ENCODE data around the gene ADAM33.

The ADAM33 gene

GRCh38 chr20:3681931-3682781 is at the start of gene ADAM33:
Gene ADAM33, minus strand, starts transcription at chr20:3682010. Its CDS starts 6 bp downstream, at chr20:3682004.
- no peak for DNase-seq

DNA sequence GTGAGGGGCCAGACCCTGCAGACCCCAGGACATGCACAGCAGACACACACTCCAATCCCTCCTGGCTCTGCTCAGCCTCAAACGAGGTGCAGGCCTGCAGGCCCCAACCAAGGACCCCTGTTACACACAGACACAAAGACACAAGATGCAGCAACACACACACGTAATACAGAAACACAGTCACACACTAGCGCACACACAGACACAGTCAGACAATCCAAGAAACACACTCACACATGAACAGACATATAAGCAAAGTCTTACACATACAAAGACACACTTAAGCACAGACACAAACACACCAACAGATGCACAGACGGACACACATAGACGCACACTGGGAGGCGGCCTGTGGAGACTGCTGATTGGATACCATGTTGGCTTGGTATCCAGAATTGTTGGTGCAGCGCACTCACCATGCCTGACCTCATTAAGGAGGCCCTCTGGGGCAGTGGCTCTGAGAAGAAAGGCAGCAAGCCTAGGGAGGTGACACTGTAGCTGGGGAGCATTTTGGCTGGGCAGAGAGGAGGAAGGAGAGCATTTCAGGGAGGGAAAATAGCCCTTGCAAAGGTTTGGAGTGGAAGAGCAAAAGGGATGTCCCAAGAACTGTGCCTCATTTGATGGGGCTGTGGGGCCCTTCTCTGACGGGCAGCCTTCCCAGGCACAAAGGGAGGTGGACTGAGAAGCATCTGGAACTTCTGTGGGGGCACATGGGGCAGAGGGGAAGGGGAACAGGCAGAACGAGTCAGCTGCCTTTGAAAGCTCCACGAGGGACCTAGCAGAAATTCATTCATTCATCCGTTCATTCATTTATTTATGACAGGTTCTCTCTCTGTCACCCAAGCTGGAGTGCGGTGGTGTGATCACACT is 49.2 kb upstream of the ADAM33 start:
- no peak for DNase-seq

DNA sequence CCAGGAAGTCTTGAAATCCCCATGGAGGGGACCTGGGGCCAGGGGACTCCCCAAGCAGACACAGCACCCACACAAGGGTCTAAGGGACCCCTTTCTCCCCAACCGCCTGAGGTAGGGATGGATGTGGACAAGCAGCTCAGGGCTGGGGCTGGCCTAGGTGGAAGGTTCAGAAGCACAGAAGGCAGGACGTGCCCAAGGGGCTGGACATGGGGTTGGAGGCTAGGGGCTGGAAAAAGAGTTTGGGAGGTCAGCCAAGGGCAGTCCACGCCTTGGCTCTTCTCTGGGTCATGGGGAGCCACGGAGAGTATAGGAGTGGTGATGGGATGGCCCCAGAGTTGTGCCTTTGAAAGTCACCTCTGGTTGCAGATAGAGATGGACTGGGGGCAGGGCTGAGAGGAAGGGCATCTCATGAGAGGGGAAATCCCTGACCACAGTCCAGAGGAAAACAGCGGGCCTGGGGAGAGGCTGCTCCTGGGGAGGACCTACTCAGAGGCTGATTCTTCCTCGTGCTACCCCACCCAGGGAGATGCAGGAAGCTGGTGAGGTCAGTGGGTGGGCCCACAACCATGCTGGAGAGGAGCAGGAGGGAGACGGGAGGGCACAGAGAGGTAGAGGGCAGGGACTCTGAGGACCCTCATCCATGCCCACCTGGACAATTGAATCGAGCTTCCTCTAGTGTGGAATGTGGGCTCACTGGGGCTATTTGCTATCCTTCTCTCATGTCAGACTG is 48.2 kb upstream of the ADAM33 start:
- DNase-seq: no peak

GRCh38 chr20:3729378-3729777 is 47.6 kb upstream of the ADAM33 start:
- DNase-seq: no peak

GRCh38 chr20:3728876-3729275 is 47.1 kb upstream of the ADAM33 start:
- DNase-seq: no peak

- no peak for DNase-seq
These were observed 46.5 kb upstream of the ADAM33 start for GRCh38 chr20:3728354-3728753.

DNA sequence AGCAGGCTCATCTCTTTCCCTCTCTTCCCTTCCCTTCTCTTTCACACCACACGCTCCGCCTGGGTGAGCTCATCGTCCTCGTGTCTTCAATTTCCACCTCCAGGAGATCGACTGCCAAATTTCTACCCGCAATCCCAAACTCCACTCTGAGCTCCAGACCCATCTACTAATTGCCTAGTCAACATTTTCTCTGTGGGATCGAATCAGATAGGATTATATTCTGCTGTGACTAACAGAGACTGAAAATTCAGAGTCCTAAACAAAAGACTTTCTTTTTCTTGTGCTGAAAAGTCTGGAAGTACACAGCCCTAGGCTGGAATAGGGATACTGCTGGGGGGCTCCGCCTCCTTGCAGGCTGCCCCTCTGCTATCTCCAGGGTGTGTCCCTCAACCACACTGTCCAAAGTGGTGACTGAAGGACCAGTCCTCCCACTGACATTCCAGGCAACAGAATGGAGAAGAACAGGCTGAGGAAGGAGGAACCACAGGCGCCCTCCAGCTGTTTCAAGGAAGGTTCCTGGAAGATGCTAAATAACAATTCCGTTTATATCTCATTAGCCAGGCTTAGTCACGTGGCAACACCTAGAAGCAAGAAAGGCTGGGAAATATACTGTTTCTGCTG is 45.7 kb upstream of the ADAM33 start:
- no peak for DNase-seq

- no peak for DNase-seq
These were observed 42.5 kb upstream of the ADAM33 start for GRCh38 chr20:3724356-3724755.

DNA sequence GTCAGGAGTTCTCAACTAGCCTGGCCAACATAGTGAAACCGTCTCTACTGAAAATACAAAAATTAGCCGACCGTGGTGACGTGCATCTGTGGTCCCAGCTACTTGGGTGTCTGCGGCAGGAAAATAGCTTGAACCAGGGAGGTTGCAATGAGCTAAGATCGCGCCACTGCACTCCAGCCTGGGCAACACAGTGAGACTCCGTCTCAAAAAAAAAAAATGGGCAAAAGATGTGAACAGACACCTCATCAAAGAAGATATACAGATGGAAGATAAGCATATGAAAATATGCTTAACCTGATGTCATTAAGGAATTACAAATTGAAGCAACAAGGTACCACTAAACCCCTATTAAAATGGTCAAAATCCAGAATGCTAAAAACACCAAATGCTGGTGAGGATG is 41.5 kb upstream of the ADAM33 start:
- no peak for DNase-seq

DNA sequence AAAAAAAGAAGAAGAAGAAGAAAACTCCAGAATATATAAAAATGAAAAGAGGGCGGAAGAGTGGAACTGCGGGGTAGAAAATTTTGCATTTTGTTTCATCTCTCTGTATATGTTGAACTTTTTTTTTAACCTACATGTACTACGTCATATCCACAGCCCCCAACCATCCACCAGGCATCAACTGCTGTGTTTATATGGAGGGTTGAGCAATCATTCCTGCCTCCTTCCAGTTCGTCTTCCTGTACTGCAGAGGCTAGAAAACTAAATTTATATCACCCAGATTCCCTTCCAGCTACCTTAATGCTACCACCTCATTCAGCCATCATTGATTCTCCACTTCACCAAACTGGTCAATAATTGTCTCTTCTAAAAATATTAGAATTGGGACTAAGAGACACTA is 40.1 kb upstream of the ADAM33 start:
- no peak for DNase-seq

DNA sequence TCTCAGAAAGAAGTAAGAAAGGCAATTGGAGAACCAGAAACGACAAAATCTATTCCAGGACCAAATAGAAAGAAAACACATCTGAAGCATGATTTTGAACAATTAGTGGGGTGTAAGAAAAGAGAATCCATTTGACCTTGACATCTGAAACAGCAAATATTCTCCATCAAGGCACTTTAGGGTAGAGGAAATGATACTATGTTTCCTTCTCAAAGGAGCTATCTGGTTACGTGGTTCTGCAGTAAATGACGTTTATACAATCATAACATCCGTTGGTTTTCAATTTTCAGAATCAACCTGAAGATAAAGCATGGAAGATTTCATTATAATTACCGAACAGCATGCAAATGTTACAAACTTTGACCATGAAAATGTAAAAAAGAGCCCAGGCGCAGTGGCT is 38.8 kb upstream of the ADAM33 start:
- DNase-seq: no peak

DNA sequence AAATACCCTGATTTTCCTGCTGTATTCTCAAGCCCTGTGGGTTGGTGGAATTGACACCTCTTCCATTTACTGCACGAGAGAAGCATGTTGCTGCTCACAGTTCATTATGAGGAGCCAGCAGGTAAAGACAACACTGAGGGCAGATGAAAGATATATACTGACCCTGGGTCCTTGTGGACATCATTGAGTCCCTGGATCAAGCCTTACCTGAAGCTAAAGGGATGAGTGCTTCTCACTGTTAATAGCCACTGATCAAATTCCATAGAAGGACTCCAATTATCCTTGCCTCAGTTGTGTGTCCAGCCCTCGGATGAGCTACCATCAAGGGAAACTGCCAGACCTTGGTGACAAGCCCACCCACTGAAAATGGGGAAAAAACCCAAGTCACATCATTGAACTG is 38.3 kb upstream of the ADAM33 start:
- no peak for DNase-seq

GRCh38 chr20:3719046-3719445 is 37.2 kb upstream of the ADAM33 start:
- DNase-seq: no peak

DNA sequence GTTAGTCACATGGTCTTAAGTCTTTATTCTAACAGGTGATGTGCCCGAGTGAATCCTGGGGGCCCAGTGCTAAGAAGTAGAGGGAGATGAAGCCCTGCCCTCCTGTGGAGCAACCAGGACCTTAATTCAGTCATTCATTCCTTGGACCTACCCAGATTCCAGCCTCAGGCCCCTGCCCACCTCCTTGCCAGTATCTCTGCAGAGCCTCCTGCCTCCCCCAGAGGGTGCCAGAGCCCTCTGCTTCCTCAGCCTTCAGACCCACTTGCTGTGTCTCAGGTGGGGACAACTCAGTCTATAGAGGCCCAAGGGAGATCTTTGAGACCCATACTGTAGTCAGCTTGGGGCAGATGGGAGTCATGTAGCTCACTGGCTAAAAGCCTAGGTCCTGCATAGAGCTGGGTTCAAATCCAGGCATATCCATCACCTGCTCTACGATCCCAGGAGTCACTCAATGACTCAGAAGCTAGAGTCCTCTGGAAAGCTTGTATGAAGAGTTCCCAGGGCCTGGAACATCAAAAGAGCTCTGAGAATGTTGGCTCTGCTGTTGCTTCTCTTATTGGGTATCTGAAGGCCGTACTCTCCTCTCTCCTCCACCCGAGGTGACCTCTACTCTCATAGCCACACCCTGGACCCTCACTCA is 34.5 kb upstream of the ADAM33 start:
- peak; percentile 42 for DNase-seq

DNA sequence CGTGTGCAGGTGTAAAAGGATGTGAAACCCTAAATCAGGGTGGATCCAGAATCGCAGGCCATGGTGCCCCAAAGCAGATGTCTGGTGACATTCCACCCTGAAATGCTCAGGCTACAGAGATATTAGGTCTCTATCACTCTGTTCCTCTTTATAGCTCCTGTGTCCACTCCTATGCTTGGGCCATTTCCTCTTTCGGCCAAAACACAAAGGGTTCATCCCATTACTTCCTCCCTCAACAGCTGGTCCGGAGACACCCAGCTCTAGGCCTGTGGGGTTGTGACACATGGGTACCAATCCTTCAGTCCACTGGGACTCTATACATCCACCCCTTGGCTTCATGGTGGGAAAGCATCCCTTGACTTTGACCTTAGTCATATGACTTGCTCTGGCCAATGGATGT is 32.3 kb upstream of the ADAM33 start:
- DNase-seq: no peak

DNA sequence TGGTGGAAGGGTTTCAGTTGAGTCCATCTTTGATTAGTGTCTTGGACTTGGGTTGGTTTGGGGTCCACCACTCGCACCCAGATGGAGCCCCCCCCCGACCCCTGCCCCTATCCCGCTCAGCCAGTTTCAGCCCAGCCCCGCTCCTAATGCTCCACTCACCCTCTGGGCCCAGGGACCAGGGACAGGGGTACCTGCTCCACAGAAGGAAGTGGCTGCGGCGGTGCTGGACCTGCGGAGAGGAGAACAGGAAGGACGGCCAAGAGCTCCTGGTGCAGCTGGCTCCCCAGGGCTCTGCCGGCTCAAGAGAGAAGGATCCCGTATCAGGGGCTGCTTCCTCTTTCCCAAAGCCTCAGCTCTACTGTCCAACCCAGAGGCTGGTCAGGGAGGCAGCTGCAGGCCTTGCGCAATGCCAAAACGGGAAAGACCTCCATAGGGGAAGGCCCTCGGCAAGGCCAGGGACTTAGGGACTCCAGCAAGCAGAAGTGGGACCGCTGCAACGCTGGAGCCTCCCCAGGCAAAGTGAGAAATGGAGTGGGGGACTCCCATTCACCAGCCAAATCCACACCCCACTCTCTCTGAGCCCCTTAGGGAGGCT is 30.6 kb upstream of the ADAM33 start, which contains the start of gene SIGLEC1:
TSS of gene SIGLEC1 (minus strand) at position 322 of the 595 bp plus-strand sequence. CDS start 5,472 bp downstream, outside the sequence.
- DNase-seq: no peak

- DNase-seq: no peak
These were observed 29.7 kb upstream of the ADAM33 start for GRCh38 chr20:3711484-3711941.

DNA sequence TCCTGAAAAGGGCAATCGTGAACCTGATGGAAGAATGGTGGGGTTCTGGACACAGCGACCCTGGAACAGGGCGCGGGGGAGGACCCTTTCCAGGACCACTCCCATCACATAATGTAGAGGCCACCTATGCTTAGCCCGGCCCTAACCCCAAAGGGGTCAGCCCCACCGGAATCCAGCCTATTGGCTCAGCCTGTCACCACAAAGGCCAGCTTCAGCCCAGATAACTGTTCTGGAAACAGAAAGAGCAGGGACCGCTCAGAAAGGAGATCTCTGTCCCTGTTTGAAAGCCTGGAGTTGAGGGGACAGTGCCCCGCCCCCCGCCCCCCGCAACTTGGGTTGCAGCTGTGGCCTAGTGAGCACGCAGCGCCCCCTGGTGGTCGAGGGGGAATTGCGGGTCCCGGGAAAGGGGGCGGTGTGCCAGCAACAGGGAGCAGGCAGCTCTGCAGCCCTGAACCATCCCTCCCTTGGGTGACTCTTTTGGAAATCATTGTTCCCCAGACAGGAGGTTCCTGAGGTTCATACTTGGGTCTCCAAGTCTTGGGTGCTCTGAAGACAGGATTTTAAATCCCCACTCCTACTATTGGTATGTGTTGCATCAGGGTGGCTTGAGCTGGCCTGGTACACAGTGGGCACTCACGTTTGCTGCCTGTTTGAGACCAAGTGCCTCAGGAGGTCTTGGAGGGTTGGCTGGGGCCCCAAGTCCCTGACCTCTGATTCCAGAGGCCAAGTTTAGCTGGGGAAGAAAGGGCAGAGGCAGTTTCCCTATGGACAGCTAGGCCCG is 29.1 kb upstream of the ADAM33 start:
- peak; percentile 81 for DNase-seq

- no peak for DNase-seq
These were observed 28.2 kb upstream of the ADAM33 start for GRCh38 chr20:3710011-3710466.

GRCh38 chr20:3707508-3707899 is 25.7 kb upstream of the ADAM33 start:
- DNase-seq: no peak

All from stimulated activated CD4-positive, alpha-beta T cell treated with anti-CD3 and anti-CD28 coated beads, Interleukin-15, amount 100 ng/mL, for 24 hours (primary cell).